Measurements from ENCODE around the gene FER.

DNA sequence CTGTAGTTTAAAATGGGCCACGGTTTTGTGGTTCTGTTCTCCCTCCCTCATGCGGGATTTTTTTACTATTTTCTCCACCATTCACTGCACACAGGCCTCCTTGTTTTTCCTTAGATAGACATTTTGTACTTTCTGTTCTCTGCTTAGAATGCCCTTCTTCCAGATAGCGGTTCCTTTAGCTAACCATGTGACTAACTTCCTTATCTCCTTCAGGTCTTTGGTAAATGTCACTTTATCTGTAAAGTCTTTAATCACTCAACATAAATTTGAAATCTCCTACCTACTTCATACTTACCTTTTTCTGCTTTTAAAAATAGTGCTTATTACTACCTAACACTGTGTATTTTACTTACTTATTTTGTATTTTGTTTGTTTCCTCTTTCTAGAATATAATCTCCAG is 15.0 kb downstream of the FER start:
- TF ChIP-seq, protein P1, sequence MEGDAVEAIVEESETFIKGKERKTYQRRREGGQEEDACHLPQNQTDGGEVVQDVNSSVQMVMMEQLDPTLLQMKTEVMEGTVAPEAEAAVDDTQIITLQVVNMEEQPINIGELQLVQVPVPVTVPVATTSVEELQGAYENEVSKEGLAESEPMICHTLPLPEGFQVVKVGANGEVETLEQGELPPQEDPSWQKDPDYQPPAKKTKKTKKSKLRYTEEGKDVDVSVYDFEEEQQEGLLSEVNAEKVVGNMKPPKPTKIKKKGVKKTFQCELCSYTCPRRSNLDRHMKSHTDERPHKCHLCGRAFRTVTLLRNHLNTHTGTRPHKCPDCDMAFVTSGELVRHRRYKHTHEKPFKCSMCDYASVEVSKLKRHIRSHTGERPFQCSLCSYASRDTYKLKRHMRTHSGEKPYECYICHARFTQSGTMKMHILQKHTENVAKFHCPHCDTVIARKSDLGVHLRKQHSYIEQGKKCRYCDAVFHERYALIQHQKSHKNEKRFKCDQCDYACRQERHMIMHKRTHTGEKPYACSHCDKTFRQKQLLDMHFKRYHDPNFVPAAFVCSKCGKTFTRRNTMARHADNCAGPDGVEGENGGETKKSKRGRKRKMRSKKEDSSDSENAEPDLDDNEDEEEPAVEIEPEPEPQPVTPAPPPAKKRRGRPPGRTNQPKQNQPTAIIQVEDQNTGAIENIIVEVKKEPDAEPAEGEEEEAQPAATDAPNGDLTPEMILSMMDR (IDR thresholded peaks at IDR 0.05; ENCODE audit: low read depth, low read length) = no peak
- TF ChIP-seq EZH2phosphoT487 (IDR thresholded peaks at IDR 0.05; ENCODE audit: low read depth) = no peak
